Panc1 (cell line): ENCODE data around the gene SYT12. TPM values are rescaled to one million over a fixed set of nuclear protein-coding genes. Genes with fewer than 3 reads are reported as not detected.

Experiments
- ATAC-seq: fragments of 200-7000 bp; cut with Tn5 transposase; 2 replicates; pipeline ENCODE4 v1.9.1; 2020; ENCODE audit warnings: mild to moderate bottlenecking, moderate library complexity
- BruUV-seq: library from RNA; stranded (reverse); fragments of 400-500 nt; replicated peaks from 2 replicates; lab custom pipeline; 2021; lab: Mats Ljungman, UMichigan
- CTCF ChIA-PET: fragments of 300-600 bp; sonication (Branson Sonifier 250); formaldehyde crosslinking; loops from one replicate; lab custom pipeline; 2022; ENCODE audit warnings: antibody characterized with exemption; lab: Charles Lee
- POLR2A ChIA-PET: fragments of 300-600 bp; sonication (Branson Sonifier 250); formaldehyde crosslinking; loops from one replicate; lab custom pipeline; 2022; ENCODE audit warnings: antibody characterized with exemption; lab: Charles Lee
- DNase-seq: peaks from one replicate; pipeline ENCODE4 v3.0.0-alpha.2; 2010; ENCODE audit warnings: low read depth, low spot score
- H3K27ac ChIP-seq: 2 replicates; pipeline ENCODE4 v1.5.1; 2011; ENCODE audit warnings: mild to moderate bottlenecking, low read length, inconsistent platforms
- H3K27me3 ChIP-seq: fragments of 200-500 bp; sonication (Bioruptor generic); 2 replicates; pipeline ENCODE4 v1.6.0; 2014; ENCODE audit warnings: low read length, inconsistent platforms; ENCODE audit not compliant: control insufficient read depth, insufficient read depth
- H3K36me3 ChIP-seq: fragments of 200-500 bp; sonication (Bioruptor generic); 2 replicates; pipeline ENCODE4 v1.5.1; 2014; ENCODE audit warnings: inconsistent platforms, mild to moderate bottlenecking, low read length, moderate library complexity; ENCODE audit not compliant: control insufficient read depth, insufficient read depth
- H3K4me1 ChIP-seq: 2 replicates; pipeline ENCODE4 v1.5.1; 2011; ENCODE audit warnings: inconsistent platforms, mild to moderate bottlenecking, low read length, moderate library complexity; ENCODE audit not compliant: control insufficient read depth, insufficient read depth
- H3K4me3 ChIP-seq, 2 experiments: 2 replicates each; pipeline ENCODE4 v1.5.1; 2011 to 2012; ENCODE audit warnings: low read depth in 2 of 2, low read length in 2 of 2, mild to moderate bottlenecking in 2 of 2, inconsistent platforms in 1 of 2, moderate library complexity in 1 of 2
- H3K9me3 ChIP-seq: fragments of 200-500 bp; sonication (Bioruptor generic); 2 replicates; pipeline ENCODE4 v1.5.1; 2014; ENCODE audit warnings: low read depth, mild to moderate bottlenecking, inconsistent platforms, low read length, moderate library complexity; ENCODE audit not compliant: control insufficient read depth, insufficient read depth
- POLR2AphosphoS5 ChIP-seq: IDR thresholded peaks from 2 replicates; pipeline ENCODE4 v1.6.1; 2012; ENCODE audit warnings: mild to moderate bottlenecking, low read depth, low read length, moderate library complexity
- SIN3A ChIP-seq: IDR thresholded peaks from 2 replicates; pipeline ENCODE4 v1.6.1; 2012; ENCODE audit warnings: low read depth, mild to moderate bottlenecking, low read length, moderate library complexity, borderline replicate concordance; ENCODE audit not compliant: insufficient read depth
- TCF7L2 ChIP-seq: IDR thresholded peaks from 2 replicates; pipeline ENCODE4 v1.6.1; 2011; ENCODE audit warnings: mild to moderate bottlenecking, low read depth, low read length, inconsistent platforms
- in situ Hi-C: cut with HindIII; loops from 2 replicates; pipeline ENCODE4 v1.10.0; 2016; ENCODE audit warnings: low sequenced_read_pairs, low pct_unique_long_range_greater_than_20kb
- intact Hi-C: fragments of 100-400 bp; cut with micrococcal nuclease; formaldehyde crosslinking; loops from one replicate; pipeline ENCODE4 v1.10.0; 2022; ENCODE audit not compliant: unreplicated experiment
- total RNA-seq: library from RNA; stranded (reverse); gene quantifications from one replicate; pipeline ENCODE4 v1.2.1, GENCODE V29; 2021; ENCODE audit not compliant: unreplicated experiment
- TF ChIP-seq, protein P1 (sequence below): fragments of 450-650 bp; IDR thresholded peaks from 2 replicates; pipeline ENCODE4 v1.5.1; 2017; ENCODE audit warnings: mild to moderate bottlenecking
- TF ChIP-seq, protein P2 (sequence below), 2 experiments: IDR thresholded peaks; 2 replicates each; pipeline ENCODE4 v1.6.1; 2011 to 2012; ENCODE audit warnings: low read depth in 2 of 2, control low read depth in 1 of 2, low read length in 1 of 2, mild to moderate bottlenecking in 1 of 2, moderate library complexity in 1 of 2; ENCODE audit not compliant: insufficient read depth in 1 of 2

Gene SYT12
- total RNA-seq, 1 experiment from 2014 or later, result 0.62 TPM

DNA sequence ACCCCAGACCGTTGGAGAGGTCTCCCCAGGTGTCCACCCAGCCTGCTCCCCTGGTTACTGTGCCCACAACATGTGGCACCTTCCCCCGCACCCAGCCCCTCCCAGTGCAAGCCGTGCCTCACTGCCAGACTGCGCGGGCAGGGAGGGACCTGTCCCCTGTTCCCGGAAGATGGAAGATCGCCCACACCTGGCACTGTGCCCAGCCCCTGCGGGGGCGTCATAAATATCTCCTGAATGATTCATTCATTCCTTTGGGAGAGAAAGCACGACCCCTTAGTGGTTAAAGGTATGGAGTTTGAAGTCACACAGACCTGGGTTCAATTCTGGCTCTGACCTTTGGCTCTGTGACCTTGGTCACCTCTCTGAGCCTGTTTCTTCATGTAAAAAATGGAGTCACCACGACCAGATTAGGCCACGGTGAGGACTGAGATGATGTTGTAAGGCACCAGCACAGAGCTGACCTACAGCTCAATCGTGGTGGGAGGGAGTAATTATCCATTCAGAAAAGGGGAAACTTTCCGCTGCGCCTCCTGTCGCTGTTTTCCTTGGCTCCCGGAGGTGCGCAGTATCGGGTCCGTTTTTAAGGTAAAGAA is 497 bp upstream of the SYT12 start:
- no peak for DNase-seq
- BruUV-seq, result no TSS peak

DNA sequence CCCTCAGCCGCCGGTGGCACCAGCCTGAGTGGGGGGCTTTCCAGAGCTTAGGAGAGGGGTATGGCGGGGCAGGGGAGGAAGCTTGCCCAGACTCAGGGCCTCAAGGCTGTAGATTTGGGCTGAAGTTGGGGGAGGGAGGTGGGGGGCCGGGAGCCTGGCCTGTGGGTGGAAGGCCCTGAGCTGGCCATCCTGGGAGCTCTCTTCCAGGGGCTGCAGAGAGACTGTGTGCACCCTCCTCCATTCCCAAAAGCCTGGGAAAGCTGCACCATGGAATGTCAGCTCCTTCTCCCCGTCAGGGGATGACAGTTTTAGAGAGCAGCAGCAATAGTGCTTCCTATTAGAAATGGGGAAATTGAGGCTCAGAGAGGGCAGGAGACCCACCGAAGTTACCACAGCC is 1.0 kb downstream of the SYT12 start:
- peaks cover 12% of the 10 kb centered on the region for H3K4me1 ChIP-seq

More for the DNA sequence above, 497 bp upstream of the SYT12 start:
- peaks cover 12% of the 10 kb centered on the region for H3K4me1 ChIP-seq
- intact Hi-C loops, result loop anchor here (5.0 kb wide), 1 partner anchor 65 kb away; the partner anchor contains the start of gene PC
- ChIA-PET CTCF (interaction anchor here (0.6 to 1.2 kb wide), 7 partner anchors 8 to 274 kb away, joined by 3 to 8 read pairs (median 4); no protein-coding TSS in a partner anchor), POLR2A (interaction anchor here (0.6 to 0.7 kb wide), 2 partner anchors 167 to 506 kb away, joined by 3 to 10 read pairs; no protein-coding TSS in a partner anchor)
- H3K27me3 ChIP-seq, result 0 out of 2 replicates have a peak, but pooled peaks cover 4% of the 10 kb centered on the region
- ATAC-seq, result no peak
- H3K9me3 ChIP-seq, result no peaks in the 10 kb centered on the region
- no peak overlapping the region for H3K27ac ChIP-seq
- H3K4me3 ChIP-seq, result peak overlapping the region; percentile 40 to 41; a peak in 3 of 4 replicates
- H3K36me3 ChIP-seq, result no peaks in the 10 kb centered on the region
- in situ Hi-C loops, result no loop called here
- TF ChIP-seq SIN3A (no peak), TCF7L2 (no peak), POLR2AphosphoS5 (no peak)
- TF ChIP-seq, protein P1, sequence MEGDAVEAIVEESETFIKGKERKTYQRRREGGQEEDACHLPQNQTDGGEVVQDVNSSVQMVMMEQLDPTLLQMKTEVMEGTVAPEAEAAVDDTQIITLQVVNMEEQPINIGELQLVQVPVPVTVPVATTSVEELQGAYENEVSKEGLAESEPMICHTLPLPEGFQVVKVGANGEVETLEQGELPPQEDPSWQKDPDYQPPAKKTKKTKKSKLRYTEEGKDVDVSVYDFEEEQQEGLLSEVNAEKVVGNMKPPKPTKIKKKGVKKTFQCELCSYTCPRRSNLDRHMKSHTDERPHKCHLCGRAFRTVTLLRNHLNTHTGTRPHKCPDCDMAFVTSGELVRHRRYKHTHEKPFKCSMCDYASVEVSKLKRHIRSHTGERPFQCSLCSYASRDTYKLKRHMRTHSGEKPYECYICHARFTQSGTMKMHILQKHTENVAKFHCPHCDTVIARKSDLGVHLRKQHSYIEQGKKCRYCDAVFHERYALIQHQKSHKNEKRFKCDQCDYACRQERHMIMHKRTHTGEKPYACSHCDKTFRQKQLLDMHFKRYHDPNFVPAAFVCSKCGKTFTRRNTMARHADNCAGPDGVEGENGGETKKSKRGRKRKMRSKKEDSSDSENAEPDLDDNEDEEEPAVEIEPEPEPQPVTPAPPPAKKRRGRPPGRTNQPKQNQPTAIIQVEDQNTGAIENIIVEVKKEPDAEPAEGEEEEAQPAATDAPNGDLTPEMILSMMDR, result no peak
- TF ChIP-seq, protein P2, sequence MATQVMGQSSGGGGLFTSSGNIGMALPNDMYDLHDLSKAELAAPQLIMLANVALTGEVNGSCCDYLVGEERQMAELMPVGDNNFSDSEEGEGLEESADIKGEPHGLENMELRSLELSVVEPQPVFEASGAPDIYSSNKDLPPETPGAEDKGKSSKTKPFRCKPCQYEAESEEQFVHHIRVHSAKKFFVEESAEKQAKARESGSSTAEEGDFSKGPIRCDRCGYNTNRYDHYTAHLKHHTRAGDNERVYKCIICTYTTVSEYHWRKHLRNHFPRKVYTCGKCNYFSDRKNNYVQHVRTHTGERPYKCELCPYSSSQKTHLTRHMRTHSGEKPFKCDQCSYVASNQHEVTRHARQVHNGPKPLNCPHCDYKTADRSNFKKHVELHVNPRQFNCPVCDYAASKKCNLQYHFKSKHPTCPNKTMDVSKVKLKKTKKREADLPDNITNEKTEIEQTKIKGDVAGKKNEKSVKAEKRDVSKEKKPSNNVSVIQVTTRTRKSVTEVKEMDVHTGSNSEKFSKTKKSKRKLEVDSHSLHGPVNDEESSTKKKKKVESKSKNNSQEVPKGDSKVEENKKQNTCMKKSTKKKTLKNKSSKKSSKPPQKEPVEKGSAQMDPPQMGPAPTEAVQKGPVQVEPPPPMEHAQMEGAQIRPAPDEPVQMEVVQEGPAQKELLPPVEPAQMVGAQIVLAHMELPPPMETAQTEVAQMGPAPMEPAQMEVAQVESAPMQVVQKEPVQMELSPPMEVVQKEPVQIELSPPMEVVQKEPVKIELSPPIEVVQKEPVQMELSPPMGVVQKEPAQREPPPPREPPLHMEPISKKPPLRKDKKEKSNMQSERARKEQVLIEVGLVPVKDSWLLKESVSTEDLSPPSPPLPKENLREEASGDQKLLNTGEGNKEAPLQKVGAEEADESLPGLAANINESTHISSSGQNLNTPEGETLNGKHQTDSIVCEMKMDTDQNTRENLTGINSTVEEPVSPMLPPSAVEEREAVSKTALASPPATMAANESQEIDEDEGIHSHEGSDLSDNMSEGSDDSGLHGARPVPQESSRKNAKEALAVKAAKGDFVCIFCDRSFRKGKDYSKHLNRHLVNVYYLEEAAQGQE (IDR thresholded peaks at IDR 0.05; ENCODE audit: insufficient read depth in 1 of 2, low read depth in 2 of 2, low read length in 1 of 2), result no peak

More for the DNA sequence above, 1.0 kb downstream of the SYT12 start:
- ChIA-PET POLR2A (interaction anchor here (0.5 to 0.6 kb wide), 2 partner anchors 73 to 433 kb away, joined by 3 to 8 read pairs; no protein-coding TSS in a partner anchor), CTCF (interaction anchor here (0.7 kb wide), 1 partner anchor 143 kb away, joined by 3 read pairs; no protein-coding TSS in a partner anchor)
- no peaks in the 10 kb centered on the region for H3K36me3 ChIP-seq
- BruUV-seq, result no TSS peak
- in situ Hi-C loops, result no loop called here
- no peaks in the 10 kb centered on the region for H3K9me3 ChIP-seq
- TF ChIP-seq, protein P2 (IDR thresholded peaks at IDR 0.05; ENCODE audit: insufficient read depth in 1 of 2, low read depth in 2 of 2, low read length in 1 of 2), result no peak
- TF ChIP-seq POLR2AphosphoS5 (no peak), SIN3A (no peak), TCF7L2 (no peak)
- TF ChIP-seq, protein P1, result no peak
- H3K27me3 ChIP-seq, result 0 out of 2 replicates have a peak, but pooled peaks cover 4% of the 10 kb centered on the region
- DNase-seq, result no peak
- intact Hi-C loops, result loop anchor here (5.0 kb wide), 1 partner anchor 67 kb away; the partner anchor contains the start of gene PC
- ATAC-seq, result peak; percentile 32
- no peak overlapping the region for H3K27ac ChIP-seq
- peak overlapping the region; percentile 40 to 43 for H3K4me3 ChIP-seq
